ENCODE results near the gene DPH1. TPM values are rescaled to one million over a fixed set of nuclear protein-coding genes. Genes with fewer than 3 reads are reported as not detected.

The DPH1 gene
- total RNA-seq, 1 donor from 2014 or later = 14.1 TPM

- Histone ChIP-seq H3K4me3 (ENCODE audit: low read length in 3 of 3) (peak overlapping the region; percentile 48 to 74 (median 70)), H3K36me3 (ENCODE audit: control insufficient read depth in 3 of 3, insufficient read depth in 3 of 3, low read length in 3 of 3) (peaks cover 0 to 3% (median 0%) of the 10 kb centered on the region in 3 donors), H3K27ac (ENCODE audit: low read depth, low read length) (peak overlapping the region; percentile 36), H3K9ac (ENCODE audit: low read depth in 1 of 3, low read length in 3 of 3) (peak overlapping the region in 2 of 3 donors; percentile 56 to 64), H3K9me3 (ENCODE audit: control insufficient read depth in 3 of 3, low read length in 3 of 3) (no peaks in the 10 kb centered on the region), H3K4me1 (ENCODE audit: control insufficient read depth in 3 of 3, insufficient read depth in 3 of 3, low read length in 3 of 3) (peaks cover 18 to 34% (median 27%) of the 10 kb centered on the region in 3 donors), H3K27me3 (ENCODE audit: control insufficient read depth in 3 of 3, insufficient read depth in 3 of 3, low read length in 3 of 3) (peaks cover 13 to 31% (median 22%) of the 10 kb centered on the region in 3 donors)
Measured at GRCh38 chr17:2025622-2026309, 4.2 kb upstream of the DPH1 start.

GRCh38 chr17:2027528-2028233 lies 2.3 kb upstream of the DPH1 start:
- no peak overlapping the region for H3K27ac ChIP-seq (ENCODE audit: low read depth, low read length)
- H3K4me3 ChIP-seq (ENCODE audit: low read length in 3 of 3) = no peak overlapping the region
- H3K4me1 ChIP-seq (ENCODE audit: control insufficient read depth in 3 of 3, insufficient read depth in 3 of 3, low read length in 3 of 3) = peaks cover 31 to 48% (median 44%) of the 10 kb centered on the region in 3 donors
- peaks cover 0 to 5% (median 3%) of the 10 kb centered on the region in 3 donors for H3K36me3 ChIP-seq (ENCODE audit: control insufficient read depth in 3 of 3, insufficient read depth in 3 of 3, low read length in 3 of 3)
- peaks cover 13 to 31% (median 22%) of the 10 kb centered on the region in 3 donors for H3K27me3 ChIP-seq (ENCODE audit: control insufficient read depth in 3 of 3, insufficient read depth in 3 of 3, low read length in 3 of 3)
- H3K9ac ChIP-seq (ENCODE audit: low read depth in 1 of 3, low read length in 3 of 3) = no peak overlapping the region
- no peaks in the 10 kb centered on the region for H3K9me3 ChIP-seq (ENCODE audit: control insufficient read depth in 3 of 3, low read length in 3 of 3)

DNA sequence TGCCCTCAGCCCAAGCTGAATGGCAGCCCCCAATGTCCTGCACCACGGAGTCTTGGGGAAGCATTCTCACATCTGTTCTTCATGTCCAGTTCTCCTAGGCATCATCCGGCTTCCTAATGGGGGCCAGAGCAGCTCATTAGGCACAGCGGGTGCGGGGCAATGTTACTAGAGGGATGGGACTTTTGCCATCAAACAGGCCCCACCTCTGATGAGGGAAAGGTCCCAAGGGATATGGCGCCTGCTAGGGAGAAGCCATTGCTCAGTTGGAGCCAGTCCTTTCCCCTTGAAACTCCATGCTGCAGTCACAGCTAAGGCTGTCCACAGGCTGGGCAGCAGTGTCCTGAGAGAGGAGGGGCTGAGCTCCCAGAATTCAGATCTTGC lies 1.7 kb upstream of the DPH1 start:
- Histone ChIP-seq H3K9me3 (ENCODE audit: control insufficient read depth in 3 of 3, low read length in 3 of 3) (no peaks in the 10 kb centered on the region), H3K9ac (ENCODE audit: low read depth in 1 of 3, low read length in 3 of 3) (no peak overlapping the region), H3K27ac (ENCODE audit: low read depth, low read length) (no peak overlapping the region), H3K4me1 (ENCODE audit: control insufficient read depth in 3 of 3, insufficient read depth in 3 of 3, low read length in 3 of 3) (peaks cover 31 to 46% (median 44%) of the 10 kb centered on the region in 3 donors), H3K4me3 (ENCODE audit: low read length in 3 of 3) (no peak overlapping the region), H3K27me3 (ENCODE audit: control insufficient read depth in 3 of 3, insufficient read depth in 3 of 3, low read length in 3 of 3) (peaks cover 11 to 31% (median 22%) of the 10 kb centered on the region in 3 donors), H3K36me3 (ENCODE audit: control insufficient read depth in 3 of 3, insufficient read depth in 3 of 3, low read length in 3 of 3) (peaks cover 0 to 5% (median 3%) of the 10 kb centered on the region in 3 donors)

- no peak overlapping the region for H3K4me3 ChIP-seq (ENCODE audit: low read length in 3 of 3)
- peaks cover 10 to 31% (median 22%) of the 10 kb centered on the region in 3 donors for H3K27me3 ChIP-seq (ENCODE audit: control insufficient read depth in 3 of 3, insufficient read depth in 3 of 3, low read length in 3 of 3)
- peaks cover 4 to 9% (median 8%) of the 10 kb centered on the region in 3 donors for H3K36me3 ChIP-seq (ENCODE audit: control insufficient read depth in 3 of 3, insufficient read depth in 3 of 3, low read length in 3 of 3)
- no peak overlapping the region for H3K27ac ChIP-seq (ENCODE audit: low read depth, low read length)
- peak overlapping the region in 1 of 3 donors; percentile 25 for H3K9ac ChIP-seq (ENCODE audit: low read depth in 1 of 3, low read length in 3 of 3)
- peaks cover 31 to 48% (median 43%) of the 10 kb centered on the region in 3 donors for H3K4me1 ChIP-seq (ENCODE audit: control insufficient read depth in 3 of 3, insufficient read depth in 3 of 3, low read length in 3 of 3)
- no peaks in the 10 kb centered on the region for H3K9me3 ChIP-seq (ENCODE audit: control insufficient read depth in 3 of 3, low read length in 3 of 3)
Measured at GRCh38 chr17:2028737-2029136, 1.2 kb upstream of the DPH1 start.

DNA sequence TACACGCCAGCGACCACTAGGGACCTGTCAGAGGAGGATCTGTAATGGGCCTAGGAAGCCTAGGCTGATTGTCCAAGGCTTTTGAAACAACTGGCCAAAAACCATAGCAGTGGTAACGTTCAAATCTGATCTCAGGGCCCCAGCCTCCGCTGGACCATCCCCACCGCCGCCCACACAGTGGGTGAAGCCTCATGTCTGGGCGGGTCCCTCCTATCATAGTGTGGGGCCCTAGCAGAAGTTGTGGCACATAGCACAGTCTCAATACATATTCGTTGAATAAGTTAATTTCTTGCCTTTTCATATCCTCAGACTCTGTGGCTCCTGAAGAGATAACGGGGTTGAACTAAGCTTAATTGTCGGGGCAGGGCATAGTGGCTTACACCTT lies 818 bp downstream of the DPH1 start:
- H3K9ac ChIP-seq (ENCODE audit: low read depth in 1 of 3, low read length in 3 of 3) = peak overlapping the region; percentile 96 to 99 (median 97)
- H3K9me3 ChIP-seq (ENCODE audit: control insufficient read depth in 3 of 3, low read length in 3 of 3) = no peaks in the 10 kb centered on the region
- H3K4me3 ChIP-seq (ENCODE audit: low read length in 3 of 3) = peak overlapping the region; percentile 97 to 100 (median 98)
- peaks cover 9 to 16% (median 15%) of the 10 kb centered on the region in 3 donors for H3K36me3 ChIP-seq (ENCODE audit: control insufficient read depth in 3 of 3, insufficient read depth in 3 of 3, low read length in 3 of 3)
- peaks cover 10 to 28% (median 18%) of the 10 kb centered on the region in 3 donors for H3K27me3 ChIP-seq (ENCODE audit: control insufficient read depth in 3 of 3, insufficient read depth in 3 of 3, low read length in 3 of 3)
- H3K27ac ChIP-seq (ENCODE audit: low read depth, low read length) = peak overlapping the region; percentile 88
- H3K4me1 ChIP-seq (ENCODE audit: control insufficient read depth in 3 of 3, insufficient read depth in 3 of 3, low read length in 3 of 3) = peaks cover 21 to 37% (median 28%) of the 10 kb centered on the region in 3 donors

- no peak overlapping the region for H3K27ac ChIP-seq (ENCODE audit: low read depth, low read length)
- H3K9me3 ChIP-seq (ENCODE audit: control insufficient read depth in 3 of 3, low read length in 3 of 3) = no peaks in the 10 kb centered on the region
- H3K27me3 ChIP-seq (ENCODE audit: control insufficient read depth in 3 of 3, insufficient read depth in 3 of 3, low read length in 3 of 3) = peaks cover 3 to 12% (median 7%) of the 10 kb centered on the region in 3 donors
- H3K36me3 ChIP-seq (ENCODE audit: control insufficient read depth in 3 of 3, insufficient read depth in 3 of 3, low read length in 3 of 3) = peaks cover 29 to 39% (median 33%) of the 10 kb centered on the region in 3 donors
- peaks cover 16 to 32% (median 23%) of the 10 kb centered on the region in 3 donors for H3K4me1 ChIP-seq (ENCODE audit: control insufficient read depth in 3 of 3, insufficient read depth in 3 of 3, low read length in 3 of 3)
- H3K4me3 ChIP-seq (ENCODE audit: low read length in 3 of 3) = no peak overlapping the region
- no peak overlapping the region for H3K9ac ChIP-seq (ENCODE audit: low read depth in 1 of 3, low read length in 3 of 3)
Measured at GRCh38 chr17:2033153-2033552, 3.2 kb downstream of the DPH1 start.

- Histone ChIP-seq H3K27ac (ENCODE audit: low read depth, low read length) (no peak overlapping the region), H3K27me3 (ENCODE audit: control insufficient read depth in 3 of 3, insufficient read depth in 3 of 3, low read length in 3 of 3) (peaks cover 0 to 2% (median 0%) of the 10 kb centered on the region in 3 donors), H3K9me3 (ENCODE audit: control insufficient read depth in 3 of 3, low read length in 3 of 3) (no peaks in the 10 kb centered on the region), H3K4me1 (ENCODE audit: control insufficient read depth in 3 of 3, insufficient read depth in 3 of 3, low read length in 3 of 3) (peaks cover 16 to 32% (median 23%) of the 10 kb centered on the region in 3 donors), H3K9ac (ENCODE audit: low read depth in 1 of 3, low read length in 3 of 3) (no peak overlapping the region), H3K4me3 (ENCODE audit: low read length in 3 of 3) (no peak overlapping the region), H3K36me3 (ENCODE audit: control insufficient read depth in 3 of 3, insufficient read depth in 3 of 3, low read length in 3 of 3) (peaks cover 36 to 47% (median 40%) of the 10 kb centered on the region in 3 donors)
Measured at GRCh38 chr17:2034157-2034556, 4.2 kb downstream of the DPH1 start.

GRCh38 chr17:2034806-2035540 lies 5.0 kb downstream of the DPH1 start:
- Histone ChIP-seq H3K27ac (ENCODE audit: low read depth, low read length) (no peak overlapping the region), H3K9me3 (ENCODE audit: control insufficient read depth in 3 of 3, low read length in 3 of 3) (no peaks in the 10 kb centered on the region), H3K27me3 (ENCODE audit: control insufficient read depth in 3 of 3, insufficient read depth in 3 of 3, low read length in 3 of 3) (no peaks in the 10 kb centered on the region), H3K36me3 (ENCODE audit: control insufficient read depth in 3 of 3, insufficient read depth in 3 of 3, low read length in 3 of 3) (peaks cover 41 to 51% (median 43%) of the 10 kb centered on the region in 3 donors), H3K4me1 (ENCODE audit: control insufficient read depth in 3 of 3, insufficient read depth in 3 of 3, low read length in 3 of 3) (peaks cover 16 to 28% (median 19%) of the 10 kb centered on the region in 3 donors), H3K9ac (ENCODE audit: low read depth in 1 of 3, low read length in 3 of 3) (no peak overlapping the region), H3K4me3 (ENCODE audit: low read length in 3 of 3) (no peak overlapping the region)

DNA sequence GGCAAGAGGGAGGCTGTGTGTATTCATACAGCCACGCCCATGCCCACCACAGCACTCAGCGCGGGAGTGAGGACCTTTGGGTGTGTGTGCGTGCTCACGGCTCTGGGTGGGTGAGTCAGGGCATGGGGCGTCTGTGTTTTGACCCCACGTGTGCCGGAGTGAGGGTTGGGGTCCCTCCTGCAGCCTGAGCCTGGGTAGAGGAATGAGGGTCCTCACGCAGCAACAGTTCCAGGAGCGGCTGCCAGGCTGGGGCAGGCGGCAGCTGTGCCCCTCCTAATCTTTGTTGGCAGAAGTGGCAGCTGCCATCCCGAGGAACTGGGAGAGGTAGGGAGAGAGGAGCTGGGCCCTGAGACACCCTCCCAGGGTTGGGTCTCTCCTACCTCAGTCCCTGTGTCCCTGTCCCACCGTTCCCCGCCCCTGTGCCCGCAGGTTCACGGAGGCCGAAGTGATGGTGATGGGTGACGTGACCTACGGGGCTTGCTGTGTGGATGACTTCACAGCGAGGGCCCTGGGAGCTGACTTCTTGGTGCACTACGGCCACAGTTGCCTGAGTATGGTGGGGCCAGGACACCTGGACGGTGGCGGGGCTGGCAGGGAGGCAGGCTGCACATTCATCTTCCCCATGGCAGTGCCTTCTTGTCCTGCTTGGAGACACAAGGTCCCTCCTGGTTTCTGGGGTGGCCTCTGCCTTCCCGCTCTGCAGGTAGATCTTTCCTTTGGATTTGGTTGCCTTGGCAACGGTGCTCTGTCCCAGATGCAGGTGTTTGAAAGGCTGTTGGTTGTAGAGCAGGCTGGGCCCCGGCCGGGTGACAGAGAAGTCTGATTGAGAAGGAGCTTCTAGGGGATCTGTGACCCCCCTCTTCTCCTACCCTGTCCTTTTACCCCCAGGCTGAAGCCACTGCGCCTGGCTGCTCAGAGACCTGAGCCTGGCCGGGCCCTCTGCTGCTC lies 5.9 kb downstream of the DPH1 start:
- no peaks in the 10 kb centered on the region for H3K9me3 ChIP-seq (ENCODE audit: control insufficient read depth in 3 of 3, low read length in 3 of 3)
- H3K27me3 ChIP-seq (ENCODE audit: control insufficient read depth in 3 of 3, insufficient read depth in 3 of 3, low read length in 3 of 3) = no peaks in the 10 kb centered on the region
- no peak overlapping the region for H3K27ac ChIP-seq (ENCODE audit: low read depth, low read length)
- H3K4me3 ChIP-seq (ENCODE audit: low read length in 3 of 3) = no peak overlapping the region
- H3K36me3 ChIP-seq (ENCODE audit: control insufficient read depth in 3 of 3, insufficient read depth in 3 of 3, low read length in 3 of 3) = peaks cover 48 to 54% (median 48%) of the 10 kb centered on the region in 3 donors
- H3K9ac ChIP-seq (ENCODE audit: low read depth in 1 of 3, low read length in 3 of 3) = no peak overlapping the region
- H3K4me1 ChIP-seq (ENCODE audit: control insufficient read depth in 3 of 3, insufficient read depth in 3 of 3, low read length in 3 of 3) = peaks cover 12 to 24% (median 16%) of the 10 kb centered on the region in 3 donors

All from skeletal muscle tissue (tissue), 4 donors.